Breast epithelium (tissue), 3 donors: ENCODE measurements around the gene PTP4A1.

Experiments used
- CTCF ChIP-seq, 3 donors: fragments of 450-650 bp; IDR thresholded peaks; one replicate each; pipeline ENCODE4 v1.5.1; 2016 to 2017; ENCODE audit warnings: antibody characterized with exemption in 3 of 3, mild to moderate bottlenecking in 3 of 3, moderate library complexity in 3 of 3
- POLR2AphosphoS5 ChIP-seq, 3 donors: sonication (generic); formaldehyde crosslinking; IDR thresholded peaks; one replicate each; pipeline ENCODE4 v1.6.1; 2017; ENCODE audit warnings: antibody characterized with exemption in 3 of 3

- no peak for TF ChIP-seq CTCF (IDR thresholded peaks at IDR 0.05)
- TF ChIP-seq POLR2AphosphoS5 (IDR thresholded peaks at IDR 0.05), result no peak
Measured at GRCh38 chr6:63574554-63574900, 2.2 kb downstream of the PTP4A1 start.
